ENCODE results near the gene MT1B. TPM values are rescaled to one million over a fixed set of nuclear protein-coding genes. Genes with fewer than 3 reads are reported as not detected.
A peak's percentile ranks its signal among the peaks of the same experiment; 100 is the strongest.

MT1B gene
- total and polyA plus RNA-seq, 2 of the 13 experiments (the other 11 are each of a cell fraction or from before 2014, with no cell fraction given): 0.89 TPM; not detected in 1

GRCh38 chr16:56625140-56625942 is 26.3 kb upstream of the MT1B start, which contains the start of gene MT1E (continued):
- no peak for TF ChIP-seq MAZ (IDR thresholded peaks at IDR 0.05; ENCODE audit: borderline replicate concordance, low read depth, low read length)
- TF ChIP-seq MAZ (CRISPR knock-in tag; IDR thresholded peaks at IDR 0.05; ENCODE audit: low read depth): peak; percentile 66; the same call in 1 of the 2 replicates
- no peak for TF ChIP-seq EP300 (IDR thresholded peaks at IDR 0.05; ENCODE audit: low read depth in 2 of 2, low read length in 2 of 2)
- TF ChIP-seq EP300 (CRISPR knock-in tag; IDR thresholded peaks at IDR 0.05; ENCODE audit: borderline replicate concordance): no peak
- TF ChIP-seq, protein P1, sequence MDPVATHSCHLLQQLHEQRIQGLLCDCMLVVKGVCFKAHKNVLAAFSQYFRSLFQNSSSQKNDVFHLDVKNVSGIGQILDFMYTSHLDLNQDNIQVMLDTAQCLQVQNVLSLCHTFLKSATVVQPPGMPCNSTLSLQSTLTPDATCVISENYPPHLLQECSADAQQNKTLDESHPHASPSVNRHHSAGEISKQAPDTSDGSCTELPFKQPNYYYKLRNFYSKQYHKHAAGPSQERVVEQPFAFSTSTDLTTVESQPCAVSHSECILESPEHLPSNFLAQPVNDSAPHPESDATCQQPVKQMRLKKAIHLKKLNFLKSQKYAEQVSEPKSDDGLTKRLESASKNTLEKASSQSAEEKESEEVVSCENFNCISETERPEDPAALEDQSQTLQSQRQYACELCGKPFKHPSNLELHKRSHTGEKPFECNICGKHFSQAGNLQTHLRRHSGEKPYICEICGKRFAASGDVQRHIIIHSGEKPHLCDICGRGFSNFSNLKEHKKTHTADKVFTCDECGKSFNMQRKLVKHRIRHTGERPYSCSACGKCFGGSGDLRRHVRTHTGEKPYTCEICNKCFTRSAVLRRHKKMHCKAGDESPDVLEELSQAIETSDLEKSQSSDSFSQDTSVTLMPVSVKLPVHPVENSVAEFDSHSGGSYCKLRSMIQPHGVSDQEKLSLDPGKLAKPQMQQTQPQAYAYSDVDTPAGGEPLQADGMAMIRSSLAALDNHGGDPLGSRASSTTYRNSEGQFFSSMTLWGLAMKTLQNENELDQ (CRISPR knock-in tag; IDR thresholded peaks at IDR 0.05; ENCODE audit: borderline replicate concordance): peak; percentile 41; the same call in 1 of the 2 replicates
- peak; percentile 25 for TF ChIP-seq ZNF18 (CRISPR knock-in tag; IDR thresholded peaks at IDR 0.05; ENCODE audit: insufficient replicate concordance)
- no peak for TF ChIP-seq NR1H2 (CRISPR knock-in tag; IDR thresholded peaks at IDR 0.05; ENCODE audit: borderline replicate concordance, low read depth)
- 0 out of 2 replicates have a peak, but pooled peaks have one; percentile 1 for TF ChIP-seq SNAI1 (CRISPR knock-in tag; IDR thresholded peaks at IDR 0.05; ENCODE audit: borderline replicate concordance)
- peak; percentile 62; the same call in 1 of the 2 replicates for TF ChIP-seq DMAP1 (CRISPR knock-in tag; IDR thresholded peaks at IDR 0.05)
- no peak for TF ChIP-seq ZNF20 (CRISPR knock-in tag; IDR thresholded peaks at IDR 0.05)
- TF ChIP-seq TBP (CRISPR knock-in tag; IDR thresholded peaks at IDR 0.05): no peak
- TF ChIP-seq, protein P2, sequence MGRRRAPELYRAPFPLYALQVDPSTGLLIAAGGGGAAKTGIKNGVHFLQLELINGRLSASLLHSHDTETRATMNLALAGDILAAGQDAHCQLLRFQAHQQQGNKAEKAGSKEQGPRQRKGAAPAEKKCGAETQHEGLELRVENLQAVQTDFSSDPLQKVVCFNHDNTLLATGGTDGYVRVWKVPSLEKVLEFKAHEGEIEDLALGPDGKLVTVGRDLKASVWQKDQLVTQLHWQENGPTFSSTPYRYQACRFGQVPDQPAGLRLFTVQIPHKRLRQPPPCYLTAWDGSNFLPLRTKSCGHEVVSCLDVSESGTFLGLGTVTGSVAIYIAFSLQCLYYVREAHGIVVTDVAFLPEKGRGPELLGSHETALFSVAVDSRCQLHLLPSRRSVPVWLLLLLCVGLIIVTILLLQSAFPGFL (CRISPR knock-in tag; IDR thresholded peaks at IDR 0.05): no peak
- TF ChIP-seq IRX3 (CRISPR knock-in tag; IDR thresholded peaks at IDR 0.05; ENCODE audit: borderline replicate concordance, low read depth): peak; percentile 18; the same call in 1 of the 2 replicates
- peak; percentile 15; the same call in 1 of the 2 replicates for TF ChIP-seq ZNF564 (CRISPR knock-in tag; IDR thresholded peaks at IDR 0.05)
- TF ChIP-seq SSRP1 (CRISPR knock-in tag; IDR thresholded peaks at IDR 0.05): no peak
- 0 out of 2 replicates have a peak, but pooled peaks have one; percentile 3 for TF ChIP-seq NFYB (CRISPR knock-in tag; IDR thresholded peaks at IDR 0.05)
- peak; percentile 65; the same call in 1 of the 2 replicates for TF ChIP-seq ZNF709 (CRISPR knock-in tag; IDR thresholded peaks at IDR 0.05)
- TF ChIP-seq ZKSCAN8 (CRISPR knock-in tag; IDR thresholded peaks at IDR 0.05; ENCODE audit: borderline replicate concordance): peak; percentile 35; the same call in 1 of the 2 replicates
- peak; percentile 93 for TF ChIP-seq EED (CRISPR knock-in tag; IDR thresholded peaks at IDR 0.05)
- TF ChIP-seq, protein P3, sequence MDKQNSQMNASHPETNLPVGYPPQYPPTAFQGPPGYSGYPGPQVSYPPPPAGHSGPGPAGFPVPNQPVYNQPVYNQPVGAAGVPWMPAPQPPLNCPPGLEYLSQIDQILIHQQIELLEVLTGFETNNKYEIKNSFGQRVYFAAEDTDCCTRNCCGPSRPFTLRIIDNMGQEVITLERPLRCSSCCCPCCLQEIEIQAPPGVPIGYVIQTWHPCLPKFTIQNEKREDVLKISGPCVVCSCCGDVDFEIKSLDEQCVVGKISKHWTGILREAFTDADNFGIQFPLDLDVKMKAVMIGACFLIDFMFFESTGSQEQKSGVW (CRISPR knock-in tag; IDR thresholded peaks at IDR 0.05; ENCODE audit: borderline replicate concordance): no peak
- TF ChIP-seq HNF4G (IDR thresholded peaks at IDR 0.05; ENCODE audit: borderline replicate concordance, low read depth, low read length): no peak; the same call in 1 of the 2 replicates
- TF ChIP-seq HNF4G (CRISPR knock-in tag; IDR thresholded peaks at IDR 0.05; ENCODE audit: borderline replicate concordance, low read depth): no peak
- TF ChIP-seq ZNF441 (CRISPR knock-in tag; IDR thresholded peaks at IDR 0.05; ENCODE audit: borderline replicate concordance): 0 out of 2 replicates have a peak, but pooled peaks have one; percentile 11
- TF ChIP-seq GABPB1 (CRISPR knock-in tag; IDR thresholded peaks at IDR 0.05): peak; percentile 60
